ENCODE data around the gene ETFA. TPM values are rescaled to one million over a fixed set of nuclear protein-coding genes. Genes with fewer than 3 reads are reported as not detected.
A peak's percentile ranks its signal among the peaks of the same experiment; 100 is the strongest.

ETFA gene
- polyA plus RNA-seq (ENCODE audit: insufficient read length in 4 of 4) = 100 to 1,000 TPM; 152 to 172 (median 165) TPM

GRCh38 chr15:76311100-76311953, at the start of gene ETFA:
Gene ETFA, minus strand, starts transcription at chr15:76311469. Its CDS starts 81 bp downstream, at chr15:76311388.
- DNase-seq (ENCODE audit: low read depth in 4 of 4, low spot score in 2 of 4) = peak; percentile 83 to 96 (median 86)

DNA sequence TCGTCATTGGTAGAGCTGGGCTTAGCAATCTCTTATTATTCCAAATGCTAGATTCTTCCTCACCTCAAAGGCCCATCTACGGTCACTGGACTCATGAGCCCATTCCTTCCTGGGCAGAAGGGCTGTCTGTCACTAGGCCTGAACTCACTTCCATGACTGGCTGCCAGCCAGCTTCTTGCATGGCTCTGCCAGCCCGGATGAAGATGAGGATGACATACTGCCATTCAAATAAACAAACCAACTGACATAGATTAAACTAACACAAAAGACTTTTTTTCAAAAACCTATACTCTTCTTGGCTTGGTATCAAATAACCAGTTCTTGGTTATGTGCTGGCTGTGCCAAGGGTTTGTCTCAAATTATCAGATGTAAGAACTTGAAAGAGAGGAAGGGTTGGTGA, 49.1 kb upstream of the ETFA start:
- DNase-seq (ENCODE audit: low read depth in 4 of 4, low spot score in 2 of 4) = no peak

- DNase-seq (ENCODE audit: low read depth in 4 of 4, low spot score in 2 of 4) = no peak
These were observed 47.9 kb upstream of the ETFA start for GRCh38 chr15:76359152-76359551.

DNA sequence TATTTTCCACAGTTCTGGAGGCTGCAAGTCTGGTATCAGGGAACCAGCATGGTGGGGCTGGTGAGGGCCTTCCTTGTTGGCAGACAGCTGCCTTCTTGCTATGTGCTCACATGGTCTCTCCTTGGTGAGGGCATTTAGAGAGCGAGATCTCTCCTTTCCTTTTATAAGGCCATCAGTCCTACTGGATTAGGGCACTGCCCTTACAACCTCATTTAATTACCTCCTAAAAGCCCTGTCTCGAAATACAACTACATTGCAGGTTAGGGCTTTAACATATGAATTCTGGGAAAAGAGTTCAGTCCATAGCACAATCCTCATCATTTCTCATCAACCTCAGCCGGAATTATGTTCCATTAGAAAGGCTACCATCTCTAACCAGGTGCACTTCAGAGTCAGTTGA, 47.2 kb upstream of the ETFA start:
- no peak for DNase-seq (ENCODE audit: low read depth in 4 of 4, low spot score in 2 of 4)

DNA sequence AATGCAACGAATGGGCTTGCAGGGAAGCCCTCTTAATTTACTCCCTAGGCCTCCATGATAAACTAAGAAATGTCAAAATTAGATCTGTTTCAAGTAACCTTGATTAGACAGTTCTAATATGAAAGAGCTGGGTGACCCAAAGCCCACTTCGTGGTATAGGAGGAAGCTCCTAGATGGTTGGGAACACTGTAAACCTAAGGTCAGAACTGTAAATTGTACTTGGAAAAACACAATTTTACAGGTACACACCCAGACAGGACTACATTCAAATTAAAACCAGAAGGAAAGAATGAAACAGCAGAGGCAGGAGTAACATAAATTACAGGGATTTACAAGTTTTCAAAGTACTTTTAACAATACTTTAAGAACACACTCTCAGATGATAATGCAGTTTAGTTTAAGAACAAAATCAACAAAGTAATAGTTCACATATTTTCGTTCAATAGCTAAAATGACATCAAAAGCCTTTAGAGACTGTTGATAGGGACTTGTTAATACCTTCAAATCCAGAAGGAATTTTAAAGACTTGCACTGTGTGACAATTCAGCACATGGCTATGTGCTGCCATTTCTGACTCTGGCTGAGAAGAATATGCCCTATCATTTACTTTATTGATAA, 43.7 kb upstream of the ETFA start:
- no peak for DNase-seq (ENCODE audit: low read depth in 4 of 4, low spot score in 2 of 4)

- DNase-seq (ENCODE audit: low read depth in 4 of 4, low spot score in 2 of 4) = no peak
These were observed 42.6 kb upstream of the ETFA start for GRCh38 chr15:76353903-76354302.

GRCh38 chr15:76353023-76353577, 41.8 kb upstream of the ETFA start:
- no peak for DNase-seq (ENCODE audit: low read depth in 4 of 4, low spot score in 2 of 4)

DNA sequence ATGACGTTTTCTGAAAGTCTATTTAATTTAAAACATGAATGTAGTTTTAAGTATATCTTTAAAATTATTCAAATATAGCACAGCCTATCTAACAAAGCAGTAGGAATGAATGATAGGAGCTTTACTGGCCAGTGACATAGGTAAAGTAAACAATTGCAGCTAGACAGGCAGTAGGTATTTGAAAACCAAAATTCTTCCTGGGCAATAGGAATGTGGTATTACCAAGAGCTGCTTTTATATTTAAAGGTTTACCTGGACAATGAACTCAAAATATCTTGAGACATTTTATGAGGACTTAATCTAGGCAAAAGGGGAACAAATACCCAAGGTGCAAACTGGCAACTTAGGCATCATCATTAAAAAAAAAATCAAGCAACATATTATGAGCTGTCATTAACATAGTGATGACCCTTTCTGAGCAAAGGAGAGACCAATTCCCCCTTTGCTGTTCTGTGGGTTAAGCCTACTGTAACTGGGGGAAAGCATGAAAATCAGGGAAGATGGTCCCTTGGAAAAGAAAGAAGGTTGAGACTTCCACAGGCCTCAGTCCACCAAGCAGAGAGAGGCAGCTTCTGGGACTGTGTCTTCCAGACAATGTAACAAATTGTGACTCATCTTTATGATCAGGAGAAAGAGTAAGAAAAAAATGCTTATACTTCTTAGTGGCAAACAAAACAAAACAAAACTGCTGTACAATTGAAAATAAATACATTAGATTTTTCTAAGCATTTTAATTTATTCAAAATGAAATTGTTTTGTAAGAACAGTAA, 38.2 kb upstream of the ETFA start:
- DNase-seq (ENCODE audit: low read depth in 4 of 4, low spot score in 2 of 4) = no peak

- DNase-seq (ENCODE audit: low read depth in 4 of 4, low spot score in 2 of 4) = peak in 1 of 4 donors; percentile 25
These were observed 36.3 kb upstream of the ETFA start for GRCh38 chr15:76347482-76348055.

DNA sequence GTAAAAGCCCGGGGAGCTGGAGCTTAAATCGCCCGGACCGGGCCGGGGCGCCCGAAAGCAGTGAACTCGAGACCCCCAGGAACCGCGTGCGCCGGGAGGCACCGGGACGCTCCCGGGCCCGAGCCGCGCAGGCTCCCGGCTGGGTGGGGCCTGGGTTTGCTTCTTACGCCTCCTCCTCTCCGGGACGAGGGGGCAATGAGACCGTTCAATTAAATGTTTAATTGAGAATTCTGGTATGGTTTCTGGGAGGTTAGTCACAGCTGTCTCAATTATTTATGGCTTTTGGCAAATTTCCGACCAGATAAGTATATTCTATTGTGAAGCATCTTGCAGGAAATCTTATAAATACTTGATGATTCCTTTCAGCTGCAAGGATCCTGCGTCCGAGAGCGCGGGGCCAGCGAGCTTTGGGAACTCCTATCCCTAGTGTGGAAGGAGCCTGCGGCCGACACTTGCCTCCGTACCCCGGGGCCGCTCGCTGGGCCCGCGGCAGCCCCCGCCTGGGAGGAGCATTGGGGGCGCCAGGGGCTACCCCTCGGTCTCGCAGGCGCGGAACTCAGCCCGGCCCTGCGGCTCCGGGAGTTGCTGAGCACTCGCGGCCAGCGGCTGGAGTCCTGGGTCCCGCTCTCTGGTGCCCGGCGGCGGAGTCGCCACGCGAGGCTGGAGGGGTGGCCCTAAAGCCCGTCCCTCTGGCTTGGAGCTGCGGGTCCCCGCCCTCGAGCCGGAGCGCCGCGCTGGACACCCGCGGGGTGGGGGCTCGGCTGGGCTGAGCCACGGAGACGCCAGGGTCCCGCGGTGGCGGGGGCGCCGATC, 35.6 kb upstream of the ETFA start:
- peak in 1 of 4 donors; percentile 23 for DNase-seq (ENCODE audit: low read depth in 4 of 4, low spot score in 2 of 4)

- no peak for DNase-seq (ENCODE audit: low read depth in 4 of 4, low spot score in 2 of 4)
These were observed 34.8 kb upstream of the ETFA start for GRCh38 chr15:76345880-76346668.

GRCh38 chr15:76345583-76345879, 34.3 kb upstream of the ETFA start:
- peak in 1 of 4 donors; percentile 21 for DNase-seq (ENCODE audit: low read depth in 4 of 4, low spot score in 2 of 4)

- DNase-seq (ENCODE audit: low read depth in 4 of 4, low spot score in 2 of 4) = peak in 1 of 4 donors; percentile 23
These were observed 33.8 kb upstream of the ETFA start for GRCh38 chr15:76344893-76345582.

GRCh38 chr15:76343313-76343996, 32.2 kb upstream of the ETFA start:
- peak in 1 of 4 donors; percentile 25 for DNase-seq (ENCODE audit: low read depth in 4 of 4, low spot score in 2 of 4)

DNA sequence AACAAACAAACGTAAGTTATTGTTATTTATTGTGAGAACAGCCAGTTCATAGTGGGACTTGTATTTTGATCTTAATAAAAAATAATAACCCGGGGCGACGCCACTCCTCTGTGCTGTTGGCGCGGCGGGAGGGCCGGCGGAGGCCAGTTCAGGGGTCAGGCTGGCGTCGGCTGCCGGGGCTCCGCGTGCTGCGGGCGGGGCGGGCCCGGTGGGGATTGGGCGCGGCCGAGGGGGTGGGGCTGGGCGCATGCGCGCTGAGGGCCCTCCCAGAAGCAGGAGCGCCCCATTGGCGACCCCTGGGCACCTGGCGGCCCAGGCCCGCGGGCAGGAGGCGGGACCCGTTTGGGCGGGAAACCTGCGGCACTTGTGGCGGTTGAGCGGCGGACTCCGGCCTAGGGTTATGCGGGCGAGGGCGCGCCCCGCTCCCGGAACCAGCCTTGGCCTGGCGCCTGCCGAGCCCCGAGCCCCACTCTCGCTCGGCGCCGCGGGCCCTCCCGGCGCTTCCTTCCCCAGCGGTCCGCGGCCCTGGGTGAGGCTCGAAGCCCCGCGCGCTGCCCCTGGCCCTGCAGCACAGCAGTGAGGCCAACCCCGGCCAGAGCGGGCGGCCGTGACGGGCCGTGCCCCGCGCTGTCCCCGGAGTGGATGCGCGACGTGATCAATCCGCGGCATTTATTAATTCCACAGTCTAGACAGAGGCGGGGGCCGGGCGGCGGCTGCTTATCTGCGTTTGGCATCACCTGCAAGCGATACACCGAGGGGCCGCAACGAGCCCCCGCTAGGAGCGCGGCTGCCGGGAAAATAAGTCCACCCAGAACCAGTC, 31.3 kb upstream of the ETFA start:
- DNase-seq (ENCODE audit: low read depth in 4 of 4, low spot score in 2 of 4) = no peak

GRCh38 chr15:76342058-76342381, 30.8 kb upstream of the ETFA start:
- peak in 1 of 4 donors; percentile 15 for DNase-seq (ENCODE audit: low read depth in 4 of 4, low spot score in 2 of 4)

- DNase-seq (ENCODE audit: low read depth in 4 of 4, low spot score in 2 of 4) = peak in 1 of 4 donors; percentile 9
These were observed 30.2 kb upstream of the ETFA start for GRCh38 chr15:76341366-76342057.

Data from left renal cortex interstitium (tissue), 4 donors.